Effector CD4-positive, alpha-beta T cell (primary cell): Measurements from ENCODE around the gene FBXW4.
"Not testable (repeated sequence)": the region's sequence is repeated elsewhere in the genome, so short reads cannot be mapped to it uniquely, and the experiment has no call there.

Experiments
- DNase-seq: peaks from one replicate; pipeline ENCODE4 v3.0.0-alpha.2; 2020

FBXW4 gene

DNA sequence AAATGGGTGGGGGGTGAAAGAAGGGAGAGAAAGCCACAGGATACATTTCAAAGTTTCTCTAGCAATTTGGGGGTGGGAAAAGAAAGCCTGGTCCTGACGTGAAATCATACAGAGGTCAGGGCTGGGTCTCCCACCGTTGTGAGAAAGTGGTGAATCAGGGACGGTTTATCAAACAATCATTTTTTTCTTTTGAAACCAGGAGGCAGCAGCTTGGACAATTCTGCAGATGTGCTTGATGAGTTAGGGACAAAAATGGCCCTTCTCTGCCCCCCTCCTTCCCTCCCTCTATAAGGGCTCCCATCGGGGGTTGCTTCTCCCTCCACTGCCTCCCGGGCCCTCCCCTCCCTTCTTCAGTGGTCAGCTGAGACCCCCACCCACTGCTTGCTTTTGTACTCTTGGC lies 43.6 kb downstream of the FBXW4 start:
- DNase-seq, result no peak

DNA sequence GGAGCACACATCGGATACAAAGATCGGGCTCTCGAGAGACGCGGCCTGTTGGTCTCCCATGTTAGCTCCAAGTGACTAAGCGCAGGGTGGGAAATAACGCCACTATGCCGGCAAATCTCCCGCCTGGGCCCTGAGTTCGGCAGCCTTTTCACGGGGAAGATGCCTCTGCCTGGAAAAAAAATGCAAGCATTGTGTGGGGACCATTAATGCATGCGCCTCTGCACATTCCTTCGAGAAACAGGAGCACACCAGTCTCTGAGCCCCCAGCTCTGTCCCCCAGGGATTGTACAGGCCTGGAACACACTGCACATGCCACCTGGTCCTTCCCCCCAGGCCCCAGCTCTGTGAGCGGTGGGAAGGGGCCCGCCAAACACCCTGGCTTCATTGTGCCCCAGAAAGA lies 44.1 kb downstream of the FBXW4 start:
- DNase-seq, result no peak

DNA sequence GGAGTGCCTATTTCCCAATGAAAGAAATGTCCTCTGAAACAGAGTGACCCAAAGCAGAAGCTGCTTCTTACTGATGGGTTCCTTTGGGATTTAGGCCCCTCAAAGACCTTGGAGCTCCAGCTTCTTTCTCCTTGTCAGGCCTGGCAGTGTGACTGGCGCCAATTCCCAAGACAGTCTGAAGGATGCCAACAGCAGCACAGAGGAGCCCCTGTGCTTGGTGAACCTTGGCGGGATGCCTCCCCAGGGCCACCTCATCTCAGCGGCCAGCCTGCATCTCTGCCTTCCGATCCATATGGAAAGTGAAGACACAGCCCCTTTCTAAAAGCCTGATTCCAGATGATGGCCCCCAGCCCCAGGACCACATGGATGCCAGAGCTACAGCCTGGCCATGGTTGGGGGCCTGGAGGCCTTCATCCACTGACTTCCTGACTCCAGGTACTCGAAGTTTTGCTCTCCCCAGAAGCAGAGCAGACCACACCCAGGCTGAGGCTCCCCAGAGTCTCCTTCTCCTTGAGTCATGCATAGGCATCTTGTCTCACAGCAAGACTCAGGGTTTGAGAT lies 45.4 kb downstream of the FBXW4 start:
- DNase-seq, result no peak

DNA sequence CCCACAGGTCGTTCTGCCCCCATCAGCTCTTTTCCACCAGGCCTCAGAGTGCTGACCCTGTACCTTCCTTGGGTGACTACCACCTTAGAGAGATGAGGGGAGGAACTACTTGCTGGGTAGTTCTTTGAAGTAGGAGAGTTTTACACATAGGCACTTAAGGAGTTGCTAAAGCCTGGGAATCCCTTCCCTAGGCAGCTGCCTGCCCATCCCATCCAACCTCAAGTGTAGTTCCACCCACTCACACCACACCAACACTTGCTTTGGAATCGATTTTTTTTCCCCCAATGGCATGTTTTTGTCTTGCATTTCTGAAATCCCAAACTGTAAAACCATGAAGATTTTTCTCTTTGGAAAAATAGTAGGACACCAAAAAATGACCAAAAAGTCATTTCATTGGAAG lies 47.7 kb downstream of the FBXW4 start:
- DNase-seq, result no peak

GRCh38 chr10:101646364-101646763 lies 48.6 kb downstream of the FBXW4 start:
- DNase-seq, result no peak

DNA sequence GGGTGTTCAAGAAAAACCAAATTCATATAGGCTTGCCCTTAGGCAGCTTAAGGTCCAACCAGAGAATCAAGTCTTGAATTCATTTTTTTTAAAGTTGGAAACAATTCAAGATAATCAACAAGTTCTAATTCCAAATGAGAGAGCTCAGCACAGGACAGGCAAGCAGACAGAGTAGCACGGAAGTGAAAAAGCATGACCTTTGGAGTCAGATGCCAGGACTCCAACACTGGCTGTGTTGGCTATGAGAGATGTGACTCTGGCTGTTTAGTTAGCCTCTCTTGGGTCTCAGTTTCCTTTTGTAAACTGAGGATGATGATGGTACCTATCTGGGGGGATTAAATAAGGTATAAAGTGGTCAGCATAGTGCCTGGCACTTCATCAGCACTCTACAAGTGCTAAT lies 49.3 kb downstream of the FBXW4 start:
- DNase-seq, result no peak

GRCh38 chr10:101644002-101644401 lies 51.0 kb downstream of the FBXW4 start:
- no peak for DNase-seq

DNA sequence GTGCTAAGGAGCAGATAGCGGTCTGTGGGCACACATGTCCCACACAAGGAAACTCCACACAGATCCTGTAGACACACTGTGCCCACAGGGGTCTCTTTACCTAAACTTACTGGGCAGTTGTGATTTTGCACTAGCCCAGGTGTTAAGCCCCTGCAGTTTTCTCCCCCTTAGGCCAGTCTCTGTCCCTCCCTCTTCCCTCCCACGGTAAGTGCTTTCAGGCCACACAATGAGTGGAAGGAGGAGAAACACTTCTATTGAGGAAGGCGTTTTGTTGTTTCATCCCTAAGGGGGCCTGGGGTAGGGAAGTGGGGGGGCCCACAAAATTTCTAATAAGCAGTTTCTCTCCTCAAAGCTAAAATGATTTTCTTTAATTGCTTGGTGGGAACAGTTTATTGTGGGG lies 51.4 kb downstream of the FBXW4 start:
- no peak for DNase-seq

- no peak for DNase-seq
Measured at GRCh38 chr10:101639141-101639900, 55.6 kb downstream of the FBXW4 start.

DNA sequence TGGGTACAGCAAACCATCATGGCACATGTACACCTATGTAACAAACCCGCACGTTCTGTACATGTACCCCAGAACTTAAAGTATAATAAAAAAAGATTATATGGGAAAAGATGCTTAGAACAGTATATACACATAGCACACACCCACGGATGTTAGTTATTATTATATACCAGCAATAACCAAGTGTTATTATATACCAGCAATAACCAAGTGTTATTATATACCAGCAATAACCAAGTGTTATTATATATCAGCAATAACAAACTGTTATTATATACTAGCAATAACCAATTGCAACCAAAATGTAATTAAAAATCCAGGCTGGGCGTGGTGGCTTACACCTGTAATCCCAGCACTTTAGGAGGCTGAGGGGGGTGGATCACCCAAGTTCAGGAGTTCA lies 61.5 kb downstream of the FBXW4 start:
- not testable (repeated sequence) for DNase-seq

GRCh38 chr10:101631821-101632475 lies 63.0 kb downstream of the FBXW4 start:
- no peak for DNase-seq

DNA sequence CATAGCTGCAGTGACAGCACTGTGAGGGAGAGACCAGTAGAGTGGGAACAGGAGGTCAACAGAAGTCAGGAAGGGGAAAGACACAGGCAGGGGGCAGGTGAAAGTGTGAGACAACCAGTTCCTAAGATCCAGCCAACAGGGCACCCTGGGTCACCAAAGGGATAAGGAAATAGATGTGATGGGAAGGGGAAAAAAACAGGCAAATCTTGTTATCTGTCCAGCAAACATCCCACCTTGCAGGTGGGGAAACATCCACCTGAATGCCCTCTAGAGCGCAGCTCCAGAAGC lies 64.4 kb downstream of the FBXW4 start:
- no peak for DNase-seq

DNA sequence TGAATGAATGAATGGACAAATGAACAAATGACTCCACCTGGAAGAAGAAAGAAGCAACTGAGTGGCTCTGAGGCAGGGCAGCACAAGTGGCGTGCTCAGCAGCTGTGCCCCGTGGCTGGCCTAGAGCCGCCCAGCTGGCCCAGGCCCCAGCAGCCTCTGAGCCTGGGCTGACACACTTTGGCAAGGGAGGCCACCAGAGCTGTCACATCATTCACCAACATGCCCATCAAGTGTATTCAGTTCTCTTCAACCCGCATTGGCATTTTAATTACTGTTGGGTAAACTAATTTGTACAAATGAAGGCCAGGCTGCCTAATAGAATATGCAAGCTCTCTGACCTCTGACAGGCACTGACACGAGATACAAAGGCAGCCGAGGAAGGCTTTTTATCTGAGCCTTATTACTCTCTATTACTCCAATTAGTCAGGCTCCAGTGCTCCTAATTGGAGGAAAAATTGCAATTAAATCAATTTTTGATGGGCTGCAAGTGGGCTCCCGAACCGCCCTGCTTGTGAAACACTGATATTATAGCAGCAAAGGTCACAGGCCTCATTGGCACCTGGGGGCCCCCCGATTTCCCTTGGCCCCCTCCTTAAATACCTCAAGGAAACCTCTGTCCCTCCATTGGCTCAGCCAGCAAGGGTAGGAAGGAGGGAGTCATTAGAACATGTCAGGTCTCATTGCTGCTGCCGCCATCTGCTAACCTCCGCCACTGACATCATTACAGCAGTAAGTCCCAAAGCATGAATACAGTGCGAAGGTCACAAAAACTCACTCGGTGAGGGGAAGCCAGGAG lies 64.9 kb downstream of the FBXW4 start:
- no peak for DNase-seq

GRCh38 chr10:101625821-101626412 lies 69.1 kb downstream of the FBXW4 start:
- no peak for DNase-seq

GRCh38 chr10:101624526-101625102 lies 70.4 kb downstream of the FBXW4 start:
- DNase-seq, result no peak

DNA sequence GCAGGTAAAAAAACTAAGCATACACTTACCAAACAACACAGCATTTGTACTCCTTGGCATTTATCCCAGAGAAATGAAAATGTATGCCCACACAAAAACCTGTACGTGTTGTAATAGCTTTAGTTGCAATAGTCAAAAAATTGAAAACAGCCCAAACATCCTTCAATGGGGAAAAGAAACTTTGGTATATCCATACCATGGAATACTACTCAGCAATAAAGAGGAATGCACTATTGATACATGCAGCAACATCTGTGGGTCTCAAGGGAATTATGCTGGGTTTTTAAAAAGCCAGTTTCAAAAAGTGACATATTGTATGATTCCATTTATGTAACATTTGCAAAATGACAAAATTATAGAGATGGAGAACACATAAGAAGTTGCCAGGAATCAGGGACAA lies 71.4 kb downstream of the FBXW4 start:
- no peak for DNase-seq

GRCh38 chr10:101619983-101620382 lies 75.0 kb downstream of the FBXW4 start:
- no peak for DNase-seq

DNA sequence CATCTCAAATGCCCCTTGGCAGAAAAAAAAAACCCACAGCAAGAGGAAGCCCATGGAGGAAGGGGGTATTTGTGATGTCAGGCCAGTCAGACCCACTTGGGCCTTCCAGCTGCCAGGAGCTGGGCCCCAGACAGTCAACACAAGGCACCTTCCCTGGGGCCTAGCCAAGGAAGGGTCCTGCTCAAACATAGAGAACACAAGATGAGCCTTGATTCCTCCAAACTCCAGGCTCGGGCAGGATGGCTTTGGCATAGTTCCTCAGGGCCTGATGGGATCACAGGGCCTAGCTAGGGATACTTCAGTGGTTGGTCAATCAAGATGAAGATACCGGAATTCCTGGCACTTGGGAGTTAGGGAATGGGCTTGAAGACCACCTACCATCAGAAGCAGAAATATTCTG lies 76.1 kb downstream of the FBXW4 start:
- no peak for DNase-seq

DNA sequence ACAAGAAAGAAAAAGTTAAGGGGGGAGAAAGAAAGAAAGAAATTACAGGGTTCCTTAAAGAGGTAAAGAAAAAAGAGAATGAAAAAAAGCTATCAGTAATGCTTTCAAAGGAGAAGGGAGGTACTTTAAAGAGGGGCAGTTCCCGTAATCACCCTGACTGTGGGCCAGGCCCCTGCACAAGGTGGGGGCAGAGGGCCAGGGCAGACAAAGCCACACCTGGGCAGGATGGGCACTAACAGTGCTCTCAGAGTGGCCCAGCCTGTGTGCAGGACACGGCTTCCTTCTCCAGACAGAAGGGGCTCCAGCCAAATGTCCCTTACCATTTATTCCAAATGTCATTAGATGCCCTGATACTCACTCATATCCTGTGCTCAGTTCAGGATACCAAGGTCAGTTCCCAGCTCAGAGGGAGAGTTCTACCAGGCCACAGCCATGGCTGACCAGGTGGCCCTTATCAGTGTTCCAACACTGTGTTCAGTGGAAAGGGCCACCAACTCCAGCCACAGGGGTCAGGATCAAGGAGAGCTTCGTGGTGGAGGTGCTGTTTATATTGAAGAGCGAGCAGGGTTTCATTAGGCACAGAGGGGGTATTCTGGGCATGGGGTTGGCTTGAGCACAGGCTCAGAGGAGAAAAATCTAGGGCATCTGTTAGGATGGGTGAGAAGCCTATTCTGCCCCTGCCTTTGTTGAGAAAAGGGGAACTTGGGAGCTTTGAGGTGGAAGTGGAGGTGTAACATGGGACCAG lies 77.0 kb downstream of the FBXW4 start:
- no peak for DNase-seq

GRCh38 chr10:101617102-101617823 lies 77.7 kb downstream of the FBXW4 start:
- no peak for DNase-seq

- no peak for DNase-seq
Measured at GRCh38 chr10:101616415-101617101, 78.4 kb downstream of the FBXW4 start.
